CD4-positive, alpha-beta T cell treated with Interferon alpha-2 for 1 hour (primary cell): ENCODE measurements around the gene CELF2.

Experiments used
- DNase-seq, 2 donors: peaks; one replicate each; pipeline ENCODE4 v3.0.0-alpha.2; 2020 to 2022

CELF2 gene

GRCh38 chr10:11063856-11064255, 46.2 kb downstream of the CELF2 start:
- DNase-seq = no peak

- DNase-seq = no peak
These were observed 47.2 kb downstream of the CELF2 start for GRCh38 chr10:11064832-11065231.

GRCh38 chr10:11065567-11065966, 47.9 kb downstream of the CELF2 start:
- DNase-seq = no peak

- no peak for DNase-seq
These were observed 48.8 kb downstream of the CELF2 start for GRCh38 chr10:11066520-11066919.

- DNase-seq = no peak
These were observed 51.4 kb downstream of the CELF2 start for GRCh38 chr10:11068861-11069633.

GRCh38 chr10:11073410-11073809, 55.7 kb downstream of the CELF2 start:
- no peak for DNase-seq

GRCh38 chr10:11074536-11075267, 57.0 kb downstream of the CELF2 start:
- no peak for DNase-seq

GRCh38 chr10:11076221-11076620, 58.5 kb downstream of the CELF2 start:
- DNase-seq = no peak

GRCh38 chr10:11080564-11080984, 62.9 kb downstream of the CELF2 start:
- DNase-seq = no peak

- DNase-seq = no peak
These were observed 63.7 kb downstream of the CELF2 start for GRCh38 chr10:11081408-11081807.

GRCh38 chr10:11082526-11082925, 64.9 kb downstream of the CELF2 start:
- no peak for DNase-seq

- no peak for DNase-seq
These were observed 65.4 kb downstream of the CELF2 start for GRCh38 chr10:11083051-11083450.

GRCh38 chr10:11085545-11085944, 67.9 kb downstream of the CELF2 start:
- DNase-seq = no peak

- DNase-seq = no peak
These were observed 68.6 kb downstream of the CELF2 start for GRCh38 chr10:11086177-11086840.

- DNase-seq = no peak
These were observed 69.7 kb downstream of the CELF2 start for GRCh38 chr10:11087372-11087771.

GRCh38 chr10:11088709-11089108, 71.0 kb downstream of the CELF2 start:
- DNase-seq = no peak

GRCh38 chr10:11089272-11089671, 71.6 kb downstream of the CELF2 start:
- DNase-seq = no peak

GRCh38 chr10:11091517-11092102, 73.9 kb downstream of the CELF2 start:
- DNase-seq = no peak

- DNase-seq = no peak
These were observed 76.4 kb downstream of the CELF2 start for GRCh38 chr10:11093771-11094736.

GRCh38 chr10:11095374-11095801, 77.7 kb downstream of the CELF2 start:
- no peak for DNase-seq

GRCh38 chr10:11096422-11096821, 78.8 kb downstream of the CELF2 start:
- no peak for DNase-seq

GRCh38 chr10:11097686-11098085, 80.0 kb downstream of the CELF2 start:
- DNase-seq = no peak
